ENCODE data around the gene C3orf70.

C3orf70 gene

DNA sequence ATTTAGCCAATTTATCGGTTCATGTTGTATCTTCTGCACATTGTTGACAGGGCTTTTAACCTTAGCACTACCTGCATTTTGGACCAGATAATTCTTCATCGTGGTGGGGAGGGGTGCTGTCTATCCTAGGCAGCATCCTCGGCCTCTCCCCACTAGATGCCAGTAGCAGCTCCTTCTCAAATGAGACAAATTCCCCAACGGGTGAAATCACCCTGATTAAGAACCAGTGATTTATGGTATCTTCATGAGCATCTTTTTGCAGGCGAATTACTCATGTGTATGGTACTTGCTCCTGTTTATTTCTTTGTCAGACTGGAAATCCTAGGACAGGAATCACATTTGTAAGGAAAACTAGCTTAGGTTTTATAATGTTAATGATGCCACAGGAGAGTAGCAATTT, 68.0 kb downstream of the C3orf70 start:
- TF ChIP-seq, protein P1, sequence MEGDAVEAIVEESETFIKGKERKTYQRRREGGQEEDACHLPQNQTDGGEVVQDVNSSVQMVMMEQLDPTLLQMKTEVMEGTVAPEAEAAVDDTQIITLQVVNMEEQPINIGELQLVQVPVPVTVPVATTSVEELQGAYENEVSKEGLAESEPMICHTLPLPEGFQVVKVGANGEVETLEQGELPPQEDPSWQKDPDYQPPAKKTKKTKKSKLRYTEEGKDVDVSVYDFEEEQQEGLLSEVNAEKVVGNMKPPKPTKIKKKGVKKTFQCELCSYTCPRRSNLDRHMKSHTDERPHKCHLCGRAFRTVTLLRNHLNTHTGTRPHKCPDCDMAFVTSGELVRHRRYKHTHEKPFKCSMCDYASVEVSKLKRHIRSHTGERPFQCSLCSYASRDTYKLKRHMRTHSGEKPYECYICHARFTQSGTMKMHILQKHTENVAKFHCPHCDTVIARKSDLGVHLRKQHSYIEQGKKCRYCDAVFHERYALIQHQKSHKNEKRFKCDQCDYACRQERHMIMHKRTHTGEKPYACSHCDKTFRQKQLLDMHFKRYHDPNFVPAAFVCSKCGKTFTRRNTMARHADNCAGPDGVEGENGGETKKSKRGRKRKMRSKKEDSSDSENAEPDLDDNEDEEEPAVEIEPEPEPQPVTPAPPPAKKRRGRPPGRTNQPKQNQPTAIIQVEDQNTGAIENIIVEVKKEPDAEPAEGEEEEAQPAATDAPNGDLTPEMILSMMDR (IDR thresholded peaks at IDR 0.05; ENCODE audit: extremely low read depth, missing control alignments), result no peak
- DNase-seq (ENCODE audit: low spot score), result no peak

DNA sequence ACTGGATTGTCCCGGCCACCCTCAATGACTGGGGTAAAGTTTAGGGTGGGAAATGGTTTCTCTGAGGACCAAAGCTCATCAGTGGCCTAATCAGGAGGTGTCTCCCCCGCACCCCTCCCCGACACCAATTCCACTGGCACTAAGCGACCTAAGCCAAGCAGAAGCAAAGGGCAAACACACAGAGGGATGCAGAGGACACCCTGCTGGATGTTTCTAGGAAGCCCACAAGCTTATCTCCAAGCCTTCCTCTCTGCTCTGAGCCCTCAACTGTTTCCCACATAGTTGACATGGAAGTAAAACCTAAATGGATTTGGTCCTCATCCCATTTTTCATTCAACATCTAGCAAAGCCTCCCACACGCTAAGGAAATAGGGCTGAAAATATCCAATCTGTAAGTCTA, 68.5 kb downstream of the C3orf70 start:
- TF ChIP-seq, protein P1 (IDR thresholded peaks at IDR 0.05; ENCODE audit: extremely low read depth, missing control alignments), result no peak
- no peak for DNase-seq (ENCODE audit: low spot score)

DNA sequence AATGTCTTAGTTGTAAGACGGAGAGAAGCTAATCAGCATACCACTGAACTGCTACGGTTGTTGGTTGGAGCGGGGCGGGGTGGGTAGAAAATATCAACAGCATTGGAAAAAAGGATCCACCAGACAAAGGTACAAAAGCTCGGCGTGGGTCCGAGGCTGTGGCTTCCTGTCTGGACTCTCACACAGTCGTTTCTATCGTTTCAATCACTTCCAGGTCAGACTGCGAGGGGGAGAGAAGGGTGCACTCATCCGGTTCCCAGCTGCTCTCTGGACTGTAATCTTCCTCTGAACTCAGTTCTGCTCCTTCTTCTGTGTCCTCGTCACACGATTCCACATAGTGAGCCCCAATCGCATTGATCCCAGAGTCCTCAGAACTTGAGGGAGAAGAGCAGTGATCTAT, 70.0 kb downstream of the C3orf70 start:
- TF ChIP-seq, protein P1 (IDR thresholded peaks at IDR 0.05; ENCODE audit: extremely low read depth, missing control alignments), result no peak

DNA sequence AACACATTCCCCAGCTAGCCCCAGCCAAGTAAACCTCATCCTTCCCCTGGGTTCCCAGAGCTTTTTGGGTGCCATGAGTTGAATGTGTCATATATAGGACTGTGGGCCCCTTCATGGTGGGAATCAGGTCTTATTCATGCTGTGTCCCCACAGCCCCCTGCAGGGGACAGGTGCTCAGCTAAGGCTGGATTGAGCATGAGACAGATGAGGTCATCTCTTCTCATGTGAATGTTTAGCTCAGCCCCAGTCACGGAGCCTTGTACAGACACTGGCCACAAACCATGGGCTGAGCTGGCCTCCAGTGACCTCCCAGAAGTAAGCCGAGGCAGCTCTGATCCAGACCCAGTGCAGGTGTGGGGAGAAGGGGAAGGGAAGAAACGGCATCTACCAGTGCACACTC, 70.7 kb downstream of the C3orf70 start:
- TF ChIP-seq, protein P1 (IDR thresholded peaks at IDR 0.05; ENCODE audit: extremely low read depth, missing control alignments), result no peak
- no peak for DNase-seq (ENCODE audit: low spot score)

More for the DNA sequence above, 70.0 kb downstream of the C3orf70 start:
- no peak for DNase-seq (ENCODE audit: low spot score)

DNA sequence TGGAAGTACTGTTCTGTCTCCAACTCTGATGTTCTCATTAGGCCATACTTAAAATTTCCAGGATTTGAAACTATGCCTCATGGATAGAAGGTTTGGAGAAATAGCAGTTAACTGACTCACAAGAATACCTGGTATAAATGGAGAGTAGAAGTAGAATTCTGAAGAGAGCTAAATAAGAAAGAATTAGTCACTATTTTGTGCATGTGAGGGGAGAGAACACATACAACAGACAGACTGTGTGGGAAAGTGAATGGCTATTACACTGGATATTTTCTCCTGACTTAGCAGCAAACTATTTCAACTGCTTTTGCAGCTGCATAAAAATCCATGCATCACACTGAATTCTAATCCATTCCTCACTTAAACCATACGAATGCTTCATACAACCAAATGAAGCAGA, 71.3 kb downstream of the C3orf70 start:
- TF ChIP-seq, protein P1 (IDR thresholded peaks at IDR 0.05; ENCODE audit: extremely low read depth, missing control alignments), result no peak
- no peak for DNase-seq (ENCODE audit: low spot score)

DNA sequence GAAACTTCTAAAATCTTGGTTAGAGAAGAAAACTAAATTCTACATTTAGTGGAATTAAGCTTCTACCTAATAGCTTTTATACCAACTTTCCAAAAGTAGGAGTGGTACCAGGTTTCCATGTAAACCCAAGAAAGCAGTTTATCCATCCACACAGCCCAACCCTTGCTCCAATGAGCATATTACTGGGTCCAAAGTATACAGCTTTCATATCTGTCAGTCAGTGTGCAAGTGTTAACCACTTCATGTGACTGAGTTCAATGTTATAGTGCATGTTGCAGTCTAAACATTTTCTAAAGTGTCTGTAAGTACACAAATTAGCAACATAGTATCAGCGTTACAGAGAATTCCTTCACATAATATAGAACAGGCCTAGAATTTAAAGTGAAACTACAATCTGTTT, 73.2 kb downstream of the C3orf70 start:
- DNase-seq (ENCODE audit: low spot score), result no peak
- TF ChIP-seq, protein P1 (IDR thresholded peaks at IDR 0.05; ENCODE audit: extremely low read depth, missing control alignments), result no peak

DNA sequence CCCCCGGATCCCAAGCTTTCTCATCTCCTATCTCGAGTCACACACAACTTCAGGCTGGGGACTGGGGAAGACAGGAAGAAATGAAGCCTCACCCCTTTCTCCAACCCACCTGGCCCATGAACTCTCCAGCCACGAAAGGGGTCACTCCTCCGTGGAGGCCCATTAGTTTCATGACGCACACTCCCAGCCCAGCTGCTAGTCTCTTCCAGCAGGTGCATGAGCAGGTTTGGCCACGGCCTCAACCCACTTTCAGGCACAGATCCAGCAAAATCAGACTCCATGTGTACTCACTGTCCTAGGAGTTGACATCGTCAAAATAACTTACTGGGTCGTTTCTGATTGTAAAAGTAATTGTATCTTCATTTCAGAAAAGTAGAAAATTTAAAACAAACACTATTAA, 76.6 kb downstream of the C3orf70 start:
- no peak for DNase-seq (ENCODE audit: low spot score)
- TF ChIP-seq, protein P1 (IDR thresholded peaks at IDR 0.05; ENCODE audit: extremely low read depth, missing control alignments), result no peak
